Esophagus squamous epithelium (tissue), 5 donors: Measurements from ENCODE around the gene RBM20. TPM values are rescaled to one million over a fixed set of nuclear protein-coding genes. Genes with fewer than 3 reads are reported as not detected.

Source experiments
- DNase-seq: peaks from one replicate; lab custom pipeline; 2025; lab: John Stamatoyannopoulos, UW
- H3K27ac ChIP-seq, 4 donors: fragments of 200-600 bp; sonication (generic); one replicate each; pipeline ENCODE4 v1.5.1; 2016 to 2019; ENCODE audit warnings: mild to moderate bottlenecking in 1 of 4
- H3K27me3 ChIP-seq, 4 donors: fragments of 200-600 bp; sonication (generic); 1 replicate in 3 of 4; 2 replicates in 1 of 4; pipeline versions ENCODE4 v1.5.1 to v1.6.0; 2017 to 2021; ENCODE audit warnings: antibody characterized with exemption in 1 of 4
- H3K36me3 ChIP-seq, 3 donors: fragments of 200-600 bp; sonication (generic); one replicate each; pipeline ENCODE4 v1.5.1; 2016 to 2019
- H3K4me1 ChIP-seq, 3 donors: fragments of 200-600 bp; sonication (generic); one replicate each; pipeline ENCODE4 v1.5.1; 2017 to 2019
- H3K4me3 ChIP-seq, 4 donors: fragments of 200-600 bp; sonication (generic); 1 replicate in 3 of 4; 2 replicates in 1 of 4; pipeline ENCODE4 v1.5.1; 2016 to 2019; ENCODE audit warnings: mild to moderate bottlenecking in 2 of 4, moderate library complexity in 1 of 4
- H3K9me3 ChIP-seq, 3 donors: fragments of 200-600 bp; sonication (generic); one replicate each; pipeline ENCODE4 v1.5.1; 2016 to 2019
- POLR2A ChIP-seq, 4 donors: fragments of 450-650 bp; IDR thresholded peaks; one replicate each; pipeline ENCODE4 v1.6.1; 2017; ENCODE audit warnings: antibody characterized with exemption in 4 of 4, mild to moderate bottlenecking in 4 of 4, moderate library complexity in 3 of 4
- WGBS, 2 donors: methylation state at CpG; one replicate each; pipeline ENCODE4 v1.1.5; 2018; 5-methylcytosine and 5-hydroxymethylcytosine counted together
- intact Hi-C: fragments of 100-400 bp; cut with DNase I; formaldehyde crosslinking; loops from one replicate; pipeline ENCODE4 v1.15.0; 2022
- total RNA-seq, 4 donors: library from RNA; depleted of rRNA; stranded (reverse); fragments of >200 nt; gene quantifications; one replicate each; pipeline ENCODE4 v1.1.0, GENCODE V29; 2016
- TF ChIP-seq, protein P1 (sequence below), 6 experiments: fragments of 450-650 bp in 4 of 6; fragments of 200-600 bp in 2 of 6; sonication (generic) in 2 of 6; IDR thresholded peaks; one replicate each; pipeline ENCODE4 v1.5.1; 2016 to 2019; ENCODE audit warnings: antibody characterized with exemption in 6 of 6, mild to moderate bottlenecking in 4 of 6, moderate library complexity in 4 of 6
- donor health status: DM: yes; HTN: yes; CAD: no.

The RBM20 gene
- total RNA-seq, 4 donors from 2014 or later: 2.1 to 10.3 (median 3.7) TPM

DNA sequence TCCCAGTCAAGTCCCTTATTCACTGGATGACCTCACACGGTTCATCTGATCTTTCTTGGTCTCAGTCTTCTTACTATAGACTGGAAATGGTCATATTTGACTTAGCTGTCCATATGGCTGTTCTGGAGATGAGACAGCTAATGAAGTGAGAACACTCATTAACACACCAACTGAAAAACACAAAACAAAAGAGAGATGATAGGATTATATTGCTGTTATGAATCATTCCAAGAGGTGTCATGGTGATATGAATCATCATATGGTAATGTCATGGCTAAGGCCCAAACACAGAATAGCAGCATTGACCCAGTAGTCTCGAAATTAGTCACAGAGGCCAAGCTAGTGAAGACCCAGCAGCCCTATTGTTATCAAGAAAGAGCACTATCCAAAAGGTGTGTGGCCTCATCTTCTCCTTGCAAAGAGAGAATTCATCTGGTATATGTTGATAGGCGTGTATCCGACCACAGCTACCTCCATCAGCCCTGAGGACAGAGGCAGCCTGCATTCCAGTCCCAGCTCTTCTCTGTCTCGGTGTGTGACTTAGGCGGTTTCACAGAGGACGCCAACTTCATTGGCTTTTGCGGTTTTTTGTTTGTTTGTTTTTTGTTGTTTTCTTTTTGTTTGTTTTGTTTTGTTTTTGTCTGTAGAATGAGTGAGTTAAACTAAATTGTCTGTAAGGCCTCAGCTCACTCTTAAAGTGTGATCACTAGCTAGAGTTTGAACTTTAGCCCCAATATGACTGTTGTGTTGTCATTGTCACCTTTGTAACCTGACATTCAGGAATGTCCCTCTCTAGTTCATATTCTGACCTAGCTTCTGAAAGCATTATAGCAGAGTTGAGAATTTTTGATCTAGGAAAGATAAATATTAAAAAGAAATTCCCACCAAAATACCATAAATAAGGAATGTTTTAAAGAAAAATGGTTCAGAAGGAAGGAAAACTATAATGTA is 130.2 kb downstream of the RBM20 start:
- Histone ChIP-seq H3K27ac (peak overlapping the region; percentile 15 to 65 (median 44)), H3K4me3 (no peak overlapping the region), H3K4me1 (peaks cover 0 to 39% (median 13%) of the 10 kb centered on the region in 3 donors), H3K27me3 (no peaks in the 10 kb centered on the region), H3K36me3 (no peaks in the 10 kb centered on the region), H3K9me3 (no peaks in the 10 kb centered on the region)
- TF ChIP-seq, protein P1, sequence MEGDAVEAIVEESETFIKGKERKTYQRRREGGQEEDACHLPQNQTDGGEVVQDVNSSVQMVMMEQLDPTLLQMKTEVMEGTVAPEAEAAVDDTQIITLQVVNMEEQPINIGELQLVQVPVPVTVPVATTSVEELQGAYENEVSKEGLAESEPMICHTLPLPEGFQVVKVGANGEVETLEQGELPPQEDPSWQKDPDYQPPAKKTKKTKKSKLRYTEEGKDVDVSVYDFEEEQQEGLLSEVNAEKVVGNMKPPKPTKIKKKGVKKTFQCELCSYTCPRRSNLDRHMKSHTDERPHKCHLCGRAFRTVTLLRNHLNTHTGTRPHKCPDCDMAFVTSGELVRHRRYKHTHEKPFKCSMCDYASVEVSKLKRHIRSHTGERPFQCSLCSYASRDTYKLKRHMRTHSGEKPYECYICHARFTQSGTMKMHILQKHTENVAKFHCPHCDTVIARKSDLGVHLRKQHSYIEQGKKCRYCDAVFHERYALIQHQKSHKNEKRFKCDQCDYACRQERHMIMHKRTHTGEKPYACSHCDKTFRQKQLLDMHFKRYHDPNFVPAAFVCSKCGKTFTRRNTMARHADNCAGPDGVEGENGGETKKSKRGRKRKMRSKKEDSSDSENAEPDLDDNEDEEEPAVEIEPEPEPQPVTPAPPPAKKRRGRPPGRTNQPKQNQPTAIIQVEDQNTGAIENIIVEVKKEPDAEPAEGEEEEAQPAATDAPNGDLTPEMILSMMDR (IDR thresholded peaks at IDR 0.05): no peak
- TF ChIP-seq POLR2A (IDR thresholded peaks at IDR 0.05): no peak
- intact Hi-C loops: no loop called here
- 43 to 59% methylated on average over 8 of the region's 8 CpGs for WGBS, 2 donors
- DNase-seq: no peak

DNA sequence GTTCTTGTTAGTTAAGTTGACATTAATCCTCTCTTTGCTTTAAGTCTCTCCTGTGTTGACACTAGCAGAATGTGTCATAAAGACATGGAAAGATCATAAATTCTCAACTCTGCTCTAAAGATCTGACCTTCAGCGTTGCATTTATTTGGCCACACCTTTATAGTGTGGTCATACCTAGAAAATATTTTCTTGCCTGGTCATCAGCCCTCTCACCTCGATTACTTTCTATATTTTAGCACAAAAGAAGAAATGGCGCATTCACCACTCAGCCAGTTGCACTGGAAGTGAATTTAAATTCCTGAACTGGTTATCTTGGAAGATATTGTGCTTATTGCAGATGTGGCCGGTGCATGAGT is 130.9 kb downstream of the RBM20 start:
- TF ChIP-seq, protein P1 (IDR thresholded peaks at IDR 0.05): no peak
- no peak for TF ChIP-seq POLR2A (IDR thresholded peaks at IDR 0.05)
- H3K9me3 ChIP-seq: no peaks in the 10 kb centered on the region
- intact Hi-C loops: no loop called here
- H3K36me3 ChIP-seq: no peaks in the 10 kb centered on the region
- no peak for DNase-seq
- no peak overlapping the region for H3K4me3 ChIP-seq
- H3K4me1 ChIP-seq: peaks cover 0 to 39% (median 13%) of the 10 kb centered on the region in 3 donors
- H3K27me3 ChIP-seq: no peaks in the 10 kb centered on the region
- H3K27ac ChIP-seq: peak overlapping the region in 2 of 4 donors; percentile 52 to 65
- WGBS, 2 donors: 67 to 84% methylated on average over 4 of the region's 4 CpGs

DNA sequence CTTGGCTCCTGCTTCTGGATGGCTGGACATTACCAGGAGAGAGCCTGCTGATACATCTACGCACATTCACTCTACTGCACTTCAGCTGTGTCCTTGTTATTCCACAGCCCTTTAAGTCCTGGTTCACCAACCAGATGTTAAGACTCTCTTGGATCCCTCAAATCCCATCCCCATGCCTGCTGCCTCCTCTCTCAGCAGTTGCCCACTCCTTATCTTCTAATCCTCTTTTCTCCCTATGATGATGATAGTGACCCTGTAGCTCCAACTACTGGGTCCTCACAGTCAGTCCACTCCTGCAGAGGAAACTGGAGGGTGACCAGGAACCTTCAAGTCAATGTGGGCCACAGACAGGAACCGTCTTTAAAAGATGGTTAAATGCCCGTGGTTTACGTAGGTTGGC is 131.3 kb downstream of the RBM20 start:
- H3K27ac ChIP-seq: peak overlapping the region in 1 of 4 donors; percentile 65
- intact Hi-C loops: no loop called here
- peaks cover 0 to 39% (median 13%) of the 10 kb centered on the region in 3 donors for H3K4me1 ChIP-seq
- no peaks in the 10 kb centered on the region for H3K9me3 ChIP-seq
- H3K36me3 ChIP-seq: no peaks in the 10 kb centered on the region
- H3K27me3 ChIP-seq: no peaks in the 10 kb centered on the region
- 92 to 94% methylated on average over 4 of the region's 4 CpGs for WGBS, 2 donors
- H3K4me3 ChIP-seq: no peak overlapping the region
- DNase-seq: no peak
- TF ChIP-seq, protein P1 (IDR thresholded peaks at IDR 0.05): no peak
- no peak for TF ChIP-seq POLR2A (IDR thresholded peaks at IDR 0.05)

DNA sequence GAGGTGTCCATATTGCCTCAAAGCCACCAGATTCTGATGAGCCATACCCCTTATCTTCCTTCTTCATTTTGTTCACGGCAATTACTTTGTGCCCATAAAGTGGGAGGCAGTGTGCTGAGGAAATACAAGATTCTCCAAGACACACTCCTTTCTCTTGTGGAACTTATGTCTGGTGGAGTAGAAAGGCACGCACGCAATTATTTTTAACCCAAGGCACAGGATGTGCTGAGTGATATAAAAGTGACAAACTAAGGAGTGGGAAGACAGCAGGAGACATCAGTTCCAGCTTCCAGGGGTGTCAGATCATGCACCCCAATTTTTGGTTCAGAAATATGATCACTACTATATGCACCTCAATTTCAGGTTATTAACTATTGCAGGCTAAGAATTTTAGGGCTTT is 132.9 kb downstream of the RBM20 start:
- DNase-seq: no peak
- Histone ChIP-seq H3K27ac (no peak overlapping the region), H3K27me3 (no peaks in the 10 kb centered on the region), H3K9me3 (no peaks in the 10 kb centered on the region), H3K4me3 (no peak overlapping the region), H3K36me3 (no peaks in the 10 kb centered on the region), H3K4me1 (peaks cover 0 to 39% (median 13%) of the 10 kb centered on the region in 3 donors)
- 93% methylated on average over 3 of the region's 3 CpGs for WGBS, 2 donors
- intact Hi-C loops: no loop called here
- no peak for TF ChIP-seq POLR2A (IDR thresholded peaks at IDR 0.05)
- TF ChIP-seq, protein P1 (IDR thresholded peaks at IDR 0.05): no peak

DNA sequence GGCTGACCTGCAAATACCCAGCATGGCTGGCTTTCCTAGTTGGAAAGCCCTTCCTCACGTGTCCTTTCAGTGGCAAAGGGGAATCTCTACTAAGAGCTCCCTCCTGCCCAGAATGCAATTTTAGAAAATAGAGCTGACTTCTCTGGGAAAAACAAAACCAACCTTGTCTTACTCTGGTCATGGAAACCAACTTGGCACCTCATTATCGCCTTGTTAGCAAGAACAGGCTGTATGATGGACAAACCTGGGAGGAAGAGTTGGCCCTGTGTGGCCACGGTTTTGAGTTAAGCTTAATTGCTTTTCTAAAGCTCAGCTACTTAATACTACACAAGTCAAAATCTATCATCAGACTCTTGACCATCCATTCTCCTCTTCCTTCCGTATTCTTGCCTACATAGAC is 133.5 kb downstream of the RBM20 start:
- no peaks in the 10 kb centered on the region for H3K27me3 ChIP-seq
- no peaks in the 10 kb centered on the region for H3K36me3 ChIP-seq
- WGBS, 2 donors: 87 to 97% methylated on average over 4 of the region's 4 CpGs
- H3K4me1 ChIP-seq: peaks cover 0 to 34% (median 13%) of the 10 kb centered on the region in 3 donors
- DNase-seq: no peak
- intact Hi-C loops: no loop called here
- TF ChIP-seq, protein P1 (IDR thresholded peaks at IDR 0.05): no peak
- TF ChIP-seq POLR2A (IDR thresholded peaks at IDR 0.05): no peak
- no peaks in the 10 kb centered on the region for H3K9me3 ChIP-seq
- no peak overlapping the region for H3K4me3 ChIP-seq
- no peak overlapping the region for H3K27ac ChIP-seq
